ENCODE results near the gene SYT7.

The SYT7 gene

GRCh38 chr11:61571869-61572268 is 9.0 kb downstream of the SYT7 start:
- Histone ChIP-seq H3K4me1 (ENCODE audit: control insufficient read depth, insufficient read depth, low read length) (peaks cover 16% of the 10 kb centered on the region), H3K27me3 (ENCODE audit: control insufficient read depth, insufficient read depth, low read length, poor library complexity, severe bottlenecking) (peaks cover 18% of the 10 kb centered on the region), H3K36me3 (ENCODE audit: control insufficient read depth, insufficient read depth, low read length) (no peaks in the 10 kb centered on the region), H3K27ac (ENCODE audit: insufficient read depth, low read depth, low read length, poor library complexity, severe bottlenecking) (no peak overlapping the region), H3K9me3 (ENCODE audit: control insufficient read depth, low read length) (no peaks in the 10 kb centered on the region), H3K4me3 (ENCODE audit: insufficient read depth, low read depth, low read length) (no peak overlapping the region)
- 90 to 91% methylated on average over 3 of the region's 3 CpGs for WGBS, 2 experiments

GRCh38 chr11:61571337-61571736 is 9.5 kb downstream of the SYT7 start:
- H3K27ac ChIP-seq (ENCODE audit: insufficient read depth, low read depth, low read length, poor library complexity, severe bottlenecking): no peak overlapping the region
- no peak overlapping the region for H3K4me3 ChIP-seq (ENCODE audit: insufficient read depth, low read depth, low read length)
- H3K9me3 ChIP-seq (ENCODE audit: control insufficient read depth, low read length): no peaks in the 10 kb centered on the region
- peaks cover 18% of the 10 kb centered on the region for H3K27me3 ChIP-seq (ENCODE audit: control insufficient read depth, insufficient read depth, low read length, poor library complexity, severe bottlenecking)
- WGBS, 2 experiments: 92 to 94% methylated on average over 9 of the region's 9 CpGs
- no peaks in the 10 kb centered on the region for H3K36me3 ChIP-seq (ENCODE audit: control insufficient read depth, insufficient read depth, low read length)
- H3K4me1 ChIP-seq (ENCODE audit: control insufficient read depth, insufficient read depth, low read length): peaks cover 11% of the 10 kb centered on the region

DNA sequence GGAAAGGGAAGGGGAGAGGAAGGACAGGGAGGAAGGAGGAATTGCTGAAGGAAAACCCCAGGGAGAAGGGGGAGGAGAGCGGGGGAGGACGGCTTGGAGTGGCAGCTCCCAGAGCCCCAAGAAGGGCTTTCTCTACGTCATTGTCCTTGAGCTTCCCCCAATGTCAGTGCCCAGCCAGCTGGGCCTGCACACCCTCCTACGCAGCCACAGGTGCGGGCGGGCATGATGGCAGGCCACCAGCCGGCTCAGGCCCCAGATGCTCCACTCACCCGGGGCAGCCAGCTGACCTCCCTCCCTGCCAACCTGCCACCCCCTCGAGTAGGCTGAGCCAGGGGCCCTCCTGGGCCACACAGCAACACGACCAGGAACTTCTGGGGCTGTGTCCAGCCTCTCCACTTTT is 11.2 kb downstream of the SYT7 start:
- no peaks in the 10 kb centered on the region for H3K9me3 ChIP-seq (ENCODE audit: control insufficient read depth, low read length)
- WGBS, 2 experiments: 79 to 82% methylated on average over 10 of the region's 10 CpGs
- H3K4me1 ChIP-seq (ENCODE audit: control insufficient read depth, insufficient read depth, low read length): peaks cover 5% of the 10 kb centered on the region
- H3K27ac ChIP-seq (ENCODE audit: insufficient read depth, low read depth, low read length, poor library complexity, severe bottlenecking): no peak overlapping the region
- no peak overlapping the region for H3K4me3 ChIP-seq (ENCODE audit: insufficient read depth, low read depth, low read length)
- H3K36me3 ChIP-seq (ENCODE audit: control insufficient read depth, insufficient read depth, low read length): no peaks in the 10 kb centered on the region
- H3K27me3 ChIP-seq (ENCODE audit: control insufficient read depth, insufficient read depth, low read length, poor library complexity, severe bottlenecking): peaks cover 20% of the 10 kb centered on the region

GRCh38 chr11:61569018-61569417 is 11.9 kb downstream of the SYT7 start:
- H3K4me1 ChIP-seq (ENCODE audit: control insufficient read depth, insufficient read depth, low read length): peaks cover 5% of the 10 kb centered on the region
- H3K36me3 ChIP-seq (ENCODE audit: control insufficient read depth, insufficient read depth, low read length): no peaks in the 10 kb centered on the region
- no peak overlapping the region for H3K4me3 ChIP-seq (ENCODE audit: insufficient read depth, low read depth, low read length)
- 76 to 86% methylated on average over 3 of the region's 3 CpGs for WGBS, 2 experiments
- H3K27ac ChIP-seq (ENCODE audit: insufficient read depth, low read depth, low read length, poor library complexity, severe bottlenecking): no peak overlapping the region
- peaks cover 21% of the 10 kb centered on the region for H3K27me3 ChIP-seq (ENCODE audit: control insufficient read depth, insufficient read depth, low read length, poor library complexity, severe bottlenecking)
- H3K9me3 ChIP-seq (ENCODE audit: control insufficient read depth, low read length): no peaks in the 10 kb centered on the region

- Histone ChIP-seq H3K36me3 (ENCODE audit: control insufficient read depth, insufficient read depth, low read length) (no peaks in the 10 kb centered on the region), H3K27me3 (ENCODE audit: control insufficient read depth, insufficient read depth, low read length, poor library complexity, severe bottlenecking) (peaks cover 21% of the 10 kb centered on the region), H3K4me3 (ENCODE audit: insufficient read depth, low read depth, low read length) (peak overlapping the region; percentile 16), H3K9me3 (ENCODE audit: control insufficient read depth, low read length) (no peaks in the 10 kb centered on the region), H3K27ac (ENCODE audit: insufficient read depth, low read depth, low read length, poor library complexity, severe bottlenecking) (no peak overlapping the region), H3K4me1 (ENCODE audit: control insufficient read depth, insufficient read depth, low read length) (peaks cover 5% of the 10 kb centered on the region)
- WGBS, 2 experiments: 2 to 3% methylated on average over 46 of the region's 46 CpGs
These were observed 13.4 kb downstream of the SYT7 start for GRCh38 chr11:61567286-61568061.

DNA sequence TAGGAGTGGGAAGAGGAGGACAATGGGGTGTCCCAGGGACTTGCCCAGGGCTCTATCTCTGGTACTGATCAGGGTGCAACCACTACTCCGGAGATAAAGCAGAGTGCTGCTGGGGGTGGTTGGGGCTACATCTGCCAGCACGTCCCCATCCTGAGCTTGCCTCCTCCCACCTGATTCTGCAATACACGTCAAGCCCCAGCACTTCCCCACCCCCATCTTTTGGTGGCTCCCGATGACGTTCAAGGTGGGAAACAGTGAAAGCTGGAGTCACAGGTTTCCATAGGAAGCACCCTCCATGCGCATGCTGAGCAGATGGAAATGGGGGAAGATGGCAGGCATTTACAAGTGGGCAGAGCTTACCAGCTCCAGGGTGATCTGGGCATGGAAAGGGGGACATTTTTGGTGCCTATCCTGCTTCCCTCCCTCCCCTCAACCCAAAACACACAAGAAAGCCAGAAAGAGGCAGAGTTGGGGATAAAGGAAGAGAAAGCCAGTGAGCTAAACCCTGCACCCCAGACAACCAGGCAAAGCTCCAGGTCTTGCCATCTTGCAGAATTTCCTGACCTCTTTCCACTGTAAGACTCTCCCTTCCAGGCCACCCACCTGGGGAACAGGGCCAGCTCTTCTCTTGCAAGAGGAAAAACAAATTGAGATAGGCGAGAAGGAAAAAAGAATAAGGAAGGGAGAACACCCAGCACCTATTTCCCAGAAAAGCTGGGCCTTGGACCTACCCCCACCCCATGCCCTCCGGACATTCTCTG is 15.8 kb downstream of the SYT7 start:
- Histone ChIP-seq H3K9me3 (ENCODE audit: control insufficient read depth, low read length) (no peaks in the 10 kb centered on the region), H3K27me3 (ENCODE audit: control insufficient read depth, insufficient read depth, low read length, poor library complexity, severe bottlenecking) (peaks cover 21% of the 10 kb centered on the region), H3K4me3 (ENCODE audit: insufficient read depth, low read depth, low read length) (no peak overlapping the region), H3K36me3 (ENCODE audit: control insufficient read depth, insufficient read depth, low read length) (no peaks in the 10 kb centered on the region), H3K27ac (ENCODE audit: insufficient read depth, low read depth, low read length, poor library complexity, severe bottlenecking) (no peak overlapping the region), H3K4me1 (ENCODE audit: control insufficient read depth, insufficient read depth, low read length) (peaks cover 5% of the 10 kb centered on the region)
- WGBS, 2 experiments: 60 to 61% methylated on average over 8 of the region's 8 CpGs

DNA sequence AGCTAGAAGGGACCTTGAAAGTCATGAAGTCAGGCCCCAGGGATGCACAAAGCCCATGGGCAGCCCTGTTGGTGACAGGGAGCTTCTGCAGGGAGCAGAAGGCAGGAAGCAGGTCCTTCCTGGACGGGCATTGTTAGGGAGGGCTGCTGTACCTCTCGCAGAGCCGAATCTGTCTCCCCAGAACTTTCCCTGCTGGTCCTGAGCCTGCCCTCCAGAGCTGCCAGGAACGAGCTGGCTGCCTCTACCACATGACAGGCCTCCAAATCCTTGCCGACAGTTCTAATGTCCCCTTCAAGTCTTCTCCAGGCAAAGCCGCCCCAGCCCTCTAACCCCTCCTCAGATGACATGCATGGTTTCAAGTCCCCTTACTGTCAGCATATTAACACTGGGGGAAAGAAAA is 20.1 kb downstream of the SYT7 start:
- no peak overlapping the region for H3K27ac ChIP-seq (ENCODE audit: insufficient read depth, low read depth, low read length, poor library complexity, severe bottlenecking)
- peaks cover 13% of the 10 kb centered on the region for H3K27me3 ChIP-seq (ENCODE audit: control insufficient read depth, insufficient read depth, low read length, poor library complexity, severe bottlenecking)
- no peaks in the 10 kb centered on the region for H3K9me3 ChIP-seq (ENCODE audit: control insufficient read depth, low read length)
- 83 to 85% methylated on average over 6 of the region's 6 CpGs for WGBS, 2 experiments
- H3K4me1 ChIP-seq (ENCODE audit: control insufficient read depth, insufficient read depth, low read length): peaks cover 10% of the 10 kb centered on the region
- no peak overlapping the region for H3K4me3 ChIP-seq (ENCODE audit: insufficient read depth, low read depth, low read length)
- H3K36me3 ChIP-seq (ENCODE audit: control insufficient read depth, insufficient read depth, low read length): no peaks in the 10 kb centered on the region

DNA sequence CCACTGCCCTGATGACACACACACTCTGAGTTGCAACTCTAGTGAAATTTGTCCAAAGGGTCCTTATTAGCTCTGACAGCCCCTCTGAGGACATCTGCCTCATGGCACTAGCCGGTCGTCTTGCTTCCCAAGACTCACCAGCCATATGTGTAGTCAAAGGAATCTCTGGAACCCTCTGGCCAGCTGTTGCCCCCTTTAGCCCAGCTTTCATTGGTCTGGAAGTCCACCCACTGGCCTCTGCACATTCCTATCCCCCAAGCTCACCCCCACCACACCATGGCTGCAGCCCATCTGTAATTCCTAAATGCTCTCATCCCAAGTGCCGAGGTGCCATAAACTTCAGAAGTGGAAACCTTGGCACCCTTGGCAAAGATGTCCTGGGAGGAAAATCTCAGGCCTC is 24.3 kb downstream of the SYT7 start:
- Histone ChIP-seq H3K4me1 (ENCODE audit: control insufficient read depth, insufficient read depth, low read length) (peaks cover 29% of the 10 kb centered on the region), H3K36me3 (ENCODE audit: control insufficient read depth, insufficient read depth, low read length) (no peaks in the 10 kb centered on the region), H3K27ac (ENCODE audit: insufficient read depth, low read depth, low read length, poor library complexity, severe bottlenecking) (no peak overlapping the region), H3K27me3 (ENCODE audit: control insufficient read depth, insufficient read depth, low read length, poor library complexity, severe bottlenecking) (peaks cover 29% of the 10 kb centered on the region), H3K9me3 (ENCODE audit: control insufficient read depth, low read length) (no peaks in the 10 kb centered on the region), H3K4me3 (ENCODE audit: insufficient read depth, low read depth, low read length) (no peak overlapping the region)
- 89 to 90% methylated on average over 3 of the region's 3 CpGs for WGBS, 2 experiments

DNA sequence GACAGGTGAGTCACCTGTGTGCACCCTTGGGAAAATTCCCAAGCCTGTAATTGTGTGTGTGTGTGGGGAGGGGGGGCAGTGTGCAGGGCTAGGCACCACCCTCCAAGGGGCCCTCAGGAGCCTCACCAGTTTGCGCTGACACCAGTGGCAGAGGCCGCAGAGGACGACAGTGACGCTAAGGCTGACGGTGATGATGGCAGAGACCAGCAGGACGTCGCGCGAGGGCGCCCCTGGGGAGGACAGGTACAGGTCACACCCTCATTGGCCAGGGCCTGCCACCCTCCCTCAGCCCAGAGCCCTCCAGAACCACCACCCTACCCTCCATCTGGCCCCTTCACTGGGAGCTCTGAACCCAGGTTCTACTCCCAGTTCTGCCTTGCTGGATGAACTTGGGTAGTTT is 24.9 kb downstream of the SYT7 start:
- no peak overlapping the region for H3K27ac ChIP-seq (ENCODE audit: insufficient read depth, low read depth, low read length, poor library complexity, severe bottlenecking)
- H3K4me3 ChIP-seq (ENCODE audit: insufficient read depth, low read depth, low read length): peak overlapping the region; percentile 29
- H3K4me1 ChIP-seq (ENCODE audit: control insufficient read depth, insufficient read depth, low read length): peaks cover 29% of the 10 kb centered on the region
- 77 to 83% methylated on average over 10 of the region's 10 CpGs for WGBS, 2 experiments
- H3K36me3 ChIP-seq (ENCODE audit: control insufficient read depth, insufficient read depth, low read length): no peaks in the 10 kb centered on the region
- peaks cover 29% of the 10 kb centered on the region for H3K27me3 ChIP-seq (ENCODE audit: control insufficient read depth, insufficient read depth, low read length, poor library complexity, severe bottlenecking)
- H3K9me3 ChIP-seq (ENCODE audit: control insufficient read depth, low read length): no peaks in the 10 kb centered on the region

Measured in ectodermal cell (in vitro differentiated cells).